Kidney tubule cell (primary cell): ENCODE data around the gene TNK1.
"Not testable (repeated sequence)": the region's sequence is repeated elsewhere in the genome, so short reads cannot be mapped to it uniquely, and the experiment has no call there.

Experiments used
- DNase-seq: peaks from one replicate; pipeline ENCODE4 v3.0.0-alpha.2; 2018; ENCODE audit warnings: low spot score

Gene TNK1

DNA sequence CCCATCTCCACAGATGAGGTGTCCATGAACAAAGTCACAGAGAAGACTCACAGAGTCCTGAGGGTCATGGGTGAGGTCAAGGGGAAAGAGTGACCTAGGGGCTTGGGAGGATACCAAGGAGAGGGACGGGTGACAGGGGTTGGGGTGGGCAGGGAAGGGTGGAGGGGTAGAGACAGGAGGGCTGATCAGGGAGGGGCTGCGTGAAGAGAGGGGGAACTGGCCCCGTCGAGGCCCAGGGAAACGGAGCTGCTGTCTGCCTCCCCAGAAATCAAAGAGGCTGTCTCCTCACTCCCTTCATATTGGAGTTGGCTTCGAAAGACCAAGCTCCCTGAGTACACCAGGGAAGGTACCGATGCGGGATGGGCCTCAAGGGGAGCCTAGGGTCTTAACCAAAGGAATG lies 25.3 kb upstream of the TNK1 start:
- no peak for DNase-seq

DNA sequence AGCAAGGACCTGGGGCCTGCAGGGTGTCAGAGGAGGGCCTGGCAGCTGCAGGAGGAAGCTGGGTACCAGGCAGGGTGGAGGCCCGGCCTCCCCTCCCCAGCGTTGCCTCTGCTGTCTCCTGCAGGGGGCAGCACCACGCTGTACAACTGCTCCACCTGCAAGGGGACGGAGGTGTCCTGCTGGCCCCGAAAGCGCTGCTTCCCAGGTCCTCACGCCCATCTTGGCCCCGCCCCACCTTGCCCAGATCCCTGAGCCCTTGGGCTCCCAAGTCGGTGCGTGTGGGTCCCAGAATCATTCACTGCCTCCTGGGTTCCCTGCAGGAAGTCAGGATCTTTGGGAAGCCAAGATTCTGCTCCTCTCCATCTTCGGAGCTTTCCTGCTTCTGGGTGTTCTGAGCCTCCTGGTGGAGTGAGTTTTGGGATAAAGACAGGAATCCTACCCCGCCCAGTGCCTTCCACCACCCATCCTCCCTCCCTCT lies 24.8 kb upstream of the TNK1 start:
- peak; percentile 87 for DNase-seq

DNA sequence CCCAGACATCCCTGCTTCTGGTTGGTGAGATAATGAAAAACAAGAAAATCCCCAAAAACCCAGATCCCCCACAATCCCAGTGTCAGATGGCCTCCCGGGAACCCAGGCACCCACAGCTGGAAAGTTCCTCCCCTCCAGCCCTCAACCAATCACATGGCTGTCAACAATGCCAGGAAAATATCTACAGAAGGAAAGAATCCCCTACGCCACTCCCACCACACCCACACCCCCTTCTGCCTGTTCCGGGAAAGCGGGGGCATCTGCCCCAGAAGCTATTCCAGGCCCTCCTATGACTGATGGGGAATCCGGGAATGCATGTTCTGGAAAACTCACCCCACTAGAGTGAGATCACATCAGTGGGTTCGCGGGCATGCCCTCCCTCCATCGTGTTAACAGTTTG lies 24.1 kb upstream of the TNK1 start:
- no peak for DNase-seq

DNA sequence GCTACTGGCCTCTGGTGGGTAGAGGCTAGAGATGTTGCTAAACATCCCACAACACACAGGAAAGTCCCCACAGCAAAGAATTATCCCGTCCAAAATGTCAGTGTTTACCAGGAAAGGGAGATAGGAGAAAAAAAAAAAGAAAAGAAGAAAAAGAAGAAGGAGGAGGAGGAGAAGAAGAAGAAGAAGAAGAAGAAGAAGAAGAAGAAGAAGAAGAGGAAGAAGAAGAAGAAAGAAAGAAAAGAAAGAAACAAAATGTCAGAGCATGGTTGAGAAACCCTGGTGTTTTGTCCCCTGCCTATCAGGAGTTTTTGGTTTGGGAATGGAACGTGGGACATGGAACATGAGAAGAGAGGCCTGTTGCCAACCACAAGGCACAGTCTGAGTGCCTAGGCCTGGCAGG lies 23.5 kb upstream of the TNK1 start:
- no peak for DNase-seq

DNA sequence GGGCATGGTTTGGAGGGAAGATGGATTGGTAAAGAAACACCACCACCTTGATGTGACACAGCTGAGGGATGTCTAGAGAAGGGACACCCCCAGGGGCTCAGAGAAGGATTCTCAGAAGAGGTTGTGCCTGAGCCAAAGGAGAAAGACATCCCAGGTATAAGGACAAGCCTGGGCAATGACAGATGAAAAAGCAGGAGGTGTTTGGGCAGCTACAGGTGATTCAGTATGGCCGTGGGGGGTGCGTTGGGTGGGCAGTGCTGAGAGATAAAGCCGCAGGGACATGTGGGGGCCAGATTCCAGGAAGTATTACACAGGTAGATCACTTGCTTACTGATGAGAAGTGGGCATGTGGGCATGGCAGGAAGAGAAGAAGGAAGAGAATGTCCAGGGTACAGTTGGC lies 19.0 kb upstream of the TNK1 start:
- DNase-seq = no peak

DNA sequence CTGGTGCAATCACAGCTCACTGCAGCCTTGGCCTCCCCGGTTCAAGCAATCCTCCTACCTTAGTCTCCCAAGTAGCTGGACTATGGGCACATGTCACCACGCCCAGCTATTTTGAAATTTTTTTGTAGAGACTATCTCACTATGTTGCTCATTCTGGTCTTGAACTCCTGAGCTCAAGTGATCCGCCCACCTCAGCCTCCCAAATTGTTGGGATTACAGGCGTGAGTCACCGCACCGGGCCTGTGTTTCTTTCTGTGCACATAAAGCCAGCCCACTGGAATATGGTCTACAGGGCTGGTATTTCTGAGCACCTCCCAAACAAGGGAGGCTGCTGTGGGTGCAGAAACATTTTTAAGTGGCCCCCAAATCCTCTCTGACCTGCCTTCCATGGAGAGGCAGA lies 17.6 kb upstream of the TNK1 start:
- DNase-seq = no peak

DNA sequence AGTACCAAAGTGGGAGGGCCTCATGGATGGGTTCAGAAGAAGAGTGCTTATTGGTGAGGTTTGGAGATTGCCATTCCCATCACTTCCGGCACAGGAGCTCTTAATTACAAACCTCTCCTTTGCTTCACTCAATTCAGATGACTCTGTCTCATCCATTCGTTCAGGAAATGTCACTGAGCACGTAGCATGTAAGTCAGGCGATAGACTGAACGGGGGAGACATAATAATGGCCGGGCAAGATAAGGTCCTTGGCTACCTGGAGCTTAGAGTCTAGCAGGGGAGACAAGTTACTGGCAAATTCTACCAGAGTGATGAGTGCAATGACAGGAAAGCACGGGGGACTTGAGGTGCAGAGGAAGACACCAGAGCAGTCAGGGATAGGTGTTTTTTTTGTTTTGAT lies 14.9 kb upstream of the TNK1 start:
- not testable (repeated sequence) for DNase-seq

DNA sequence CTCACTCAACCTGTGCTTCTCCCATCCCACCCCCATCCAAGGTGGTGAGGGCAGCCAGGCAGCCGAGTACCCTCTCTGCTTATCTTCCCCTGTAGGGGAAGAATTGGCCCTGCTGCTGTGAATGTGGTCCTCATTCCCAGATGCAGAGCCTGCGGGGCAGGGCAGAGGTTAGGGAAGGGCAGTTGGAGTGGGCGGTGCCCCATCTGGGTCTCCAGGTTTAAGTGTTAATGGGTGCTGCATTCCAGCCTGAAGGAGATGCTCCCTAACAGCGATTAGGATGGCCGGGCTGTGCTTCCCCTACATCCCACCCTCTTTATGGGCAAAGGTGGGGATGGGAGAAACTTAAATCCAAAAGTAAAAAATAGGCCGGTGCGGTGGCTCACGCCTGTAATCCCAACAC lies 13.8 kb upstream of the TNK1 start:
- DNase-seq = no peak

DNA sequence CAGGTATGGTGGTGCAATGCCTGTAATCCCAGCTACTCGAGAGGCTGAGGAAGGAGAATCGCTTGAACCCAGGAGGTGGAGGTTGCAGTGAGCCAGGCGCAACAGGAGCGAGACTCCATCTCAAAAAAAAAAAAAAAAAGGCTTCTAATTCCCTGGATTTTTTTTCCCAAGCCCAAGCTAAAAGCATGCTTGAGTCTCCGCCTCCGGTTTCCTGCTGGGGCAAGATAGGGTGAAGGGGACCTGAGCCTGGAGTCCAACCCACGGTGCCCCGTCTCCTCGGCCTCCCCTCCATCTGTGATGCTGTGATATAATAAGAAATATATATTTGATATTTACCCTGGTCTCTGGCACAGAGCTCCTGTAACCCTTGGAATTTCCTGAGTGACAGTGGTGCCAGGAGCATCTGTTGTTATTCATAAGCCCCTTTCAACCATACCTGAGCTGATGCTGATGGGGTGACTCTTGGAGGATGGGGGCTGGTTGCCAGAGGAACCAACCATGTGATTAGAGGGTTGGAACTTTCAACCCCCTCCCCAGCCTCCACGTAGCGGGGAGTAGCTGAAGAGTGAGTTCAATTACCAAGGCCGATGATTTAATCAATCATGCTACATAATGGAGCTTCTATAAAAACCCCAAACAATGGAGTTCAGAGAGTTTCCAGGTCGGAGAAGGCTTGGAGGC lies 12.8 kb upstream of the TNK1 start:
- DNase-seq = no peak

DNA sequence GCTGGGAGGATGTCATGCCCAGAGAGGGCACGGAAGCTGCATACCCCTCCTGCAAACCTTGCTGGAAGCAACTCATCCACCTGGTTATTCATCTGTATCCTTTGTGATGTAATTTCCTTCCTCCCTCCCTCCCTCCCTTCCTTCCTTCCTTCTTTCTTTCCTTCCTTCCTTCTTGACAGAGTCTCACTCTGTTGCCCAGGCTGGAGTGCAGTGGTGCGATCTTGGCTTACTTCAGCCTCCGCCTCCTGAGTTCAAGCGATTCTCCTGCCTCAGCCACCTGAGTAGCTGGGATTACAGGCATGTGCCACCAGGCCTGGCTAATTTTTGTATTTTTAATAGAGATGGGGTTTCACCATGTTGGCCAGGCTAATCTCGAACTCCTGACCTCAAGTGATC lies 12.3 kb upstream of the TNK1 start:
- DNase-seq = not testable (repeated sequence)

DNA sequence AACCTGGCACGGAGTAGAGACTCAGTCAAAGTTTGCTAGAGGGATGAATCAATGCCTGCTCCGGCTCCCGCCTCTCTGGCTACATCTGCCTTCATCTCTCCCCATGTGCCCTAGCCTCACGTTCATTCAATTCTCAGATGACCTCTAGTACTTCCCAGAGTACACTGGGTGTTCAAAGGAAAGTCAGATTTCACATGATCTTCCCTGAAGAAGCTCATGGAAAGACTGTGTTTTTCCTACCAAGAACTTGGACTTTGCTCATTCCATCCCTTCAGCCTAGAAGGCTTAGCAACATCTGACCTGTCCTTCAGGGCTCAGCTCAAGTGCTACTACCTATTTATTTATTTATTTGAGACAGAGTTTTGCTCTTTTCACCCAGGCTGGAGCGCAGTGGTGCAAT lies 11.1 kb upstream of the TNK1 start:
- DNase-seq = no peak

DNA sequence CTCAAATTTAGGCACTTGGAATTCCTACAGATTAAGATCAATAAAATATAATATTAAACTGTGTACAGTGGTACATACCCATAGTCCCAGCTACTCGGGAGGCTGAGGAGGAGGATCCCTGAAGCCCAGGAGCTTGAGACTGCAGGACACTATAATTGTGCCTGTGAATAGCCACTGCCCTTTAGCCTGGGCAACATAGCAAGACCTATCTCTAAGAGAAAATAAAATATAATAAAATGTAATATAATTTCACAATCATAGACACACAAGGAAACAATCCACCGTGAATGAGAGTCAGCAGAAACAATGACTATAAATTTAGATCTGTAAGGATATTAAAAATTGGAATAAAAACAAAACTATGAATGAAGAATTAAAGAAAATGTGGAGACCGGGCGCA lies 10.0 kb upstream of the TNK1 start:
- DNase-seq = no peak

DNA sequence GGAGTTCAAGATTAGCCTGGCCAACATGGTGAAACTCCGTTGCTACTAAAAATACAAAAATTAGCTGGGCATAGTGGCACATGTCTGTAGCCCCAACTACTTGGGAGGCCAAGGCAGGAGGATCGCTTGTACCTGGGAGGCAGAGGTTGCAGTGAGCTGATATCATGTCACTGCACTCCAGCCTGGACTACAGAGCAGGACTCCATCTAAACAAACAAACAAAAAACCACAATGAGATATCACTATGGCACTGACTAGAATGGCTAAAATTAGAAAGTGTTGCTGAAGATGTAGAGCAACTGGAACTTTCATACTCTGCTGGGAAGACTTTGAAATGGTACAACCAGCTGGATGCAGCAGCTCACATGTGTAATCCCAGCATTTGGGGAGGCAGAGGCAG lies 6.5 kb upstream of the TNK1 start:
- no peak for DNase-seq

DNA sequence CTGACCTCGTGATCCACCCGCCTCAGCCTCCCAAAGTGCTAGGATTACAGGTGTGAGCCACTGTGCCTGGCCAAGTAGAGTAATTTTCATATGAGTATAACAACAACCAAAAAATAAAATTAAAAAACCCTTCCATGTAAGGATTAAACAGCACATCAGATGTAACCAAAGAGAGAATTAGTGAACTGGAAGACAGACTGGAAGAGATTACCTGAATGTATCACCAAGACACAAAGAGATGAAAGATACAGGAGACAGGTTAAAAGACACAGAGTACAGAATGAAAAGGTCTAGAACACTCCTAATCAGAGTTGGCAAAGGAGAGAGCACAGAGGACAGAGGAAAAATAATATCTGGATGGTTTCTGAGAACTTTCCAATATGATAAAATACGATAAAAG lies 1.8 kb upstream of the TNK1 start:
- DNase-seq = no peak

DNA sequence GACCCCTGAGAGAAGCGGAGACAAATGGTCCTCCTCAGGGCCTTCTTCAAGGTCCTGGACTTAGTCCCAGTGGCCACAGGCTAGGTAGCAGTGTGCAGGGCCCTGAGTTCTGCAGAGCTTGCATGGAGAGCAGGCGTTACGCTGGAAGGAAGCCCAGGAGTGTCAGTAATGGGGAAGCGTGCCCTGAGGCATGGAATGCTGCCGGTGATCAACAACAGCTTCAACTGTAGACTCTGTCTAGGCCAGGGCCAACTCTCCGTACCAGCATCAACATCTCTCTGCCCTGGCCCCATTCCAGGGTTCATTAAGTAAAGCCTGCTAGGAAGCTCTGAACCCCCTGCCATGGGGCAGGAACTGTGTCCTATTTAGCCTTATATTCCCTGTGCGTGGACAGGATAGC lies 568 bp upstream of the TNK1 start:
- peak; percentile 29 for DNase-seq

DNA sequence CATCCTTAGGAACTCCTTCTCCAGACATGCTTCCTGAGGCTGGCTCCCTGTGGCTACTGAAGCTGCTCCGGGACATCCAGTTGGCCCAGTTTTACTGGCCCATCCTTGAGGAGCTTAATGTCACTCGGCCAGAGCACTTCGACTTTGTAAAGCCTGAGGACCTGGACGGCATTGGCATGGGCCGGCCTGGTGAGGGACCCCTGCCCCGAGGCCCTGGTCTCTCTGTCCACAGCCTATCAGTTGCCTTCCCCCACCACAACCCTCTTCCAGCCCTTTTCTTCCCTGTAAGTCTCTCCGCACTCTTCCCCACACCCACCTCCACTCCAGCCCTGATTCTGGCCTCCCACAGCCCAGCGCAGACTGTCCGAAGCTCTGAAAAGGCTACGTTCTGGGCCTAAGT lies 2.0 kb downstream of the TNK1 start:
- DNase-seq = no peak

DNA sequence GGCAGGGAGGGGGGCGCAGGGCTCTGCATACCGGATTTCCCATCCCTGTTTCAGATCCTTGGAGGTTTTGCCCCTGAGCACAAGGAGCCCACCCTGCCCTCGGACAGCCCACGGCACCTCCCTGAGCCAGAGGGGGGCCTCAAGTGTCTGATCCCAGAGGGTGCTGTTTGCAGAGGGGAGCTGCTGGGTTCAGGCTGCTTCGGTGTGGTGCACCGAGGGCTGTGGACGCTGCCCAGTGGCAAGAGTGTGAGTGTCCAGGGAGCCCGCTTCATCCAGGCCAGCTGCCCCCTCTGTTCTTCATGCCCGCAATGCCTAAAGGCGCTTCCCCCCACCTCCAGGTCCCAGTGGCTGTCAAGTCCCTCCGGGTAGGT lies 2.5 kb downstream of the TNK1 start:
- DNase-seq = no peak

DNA sequence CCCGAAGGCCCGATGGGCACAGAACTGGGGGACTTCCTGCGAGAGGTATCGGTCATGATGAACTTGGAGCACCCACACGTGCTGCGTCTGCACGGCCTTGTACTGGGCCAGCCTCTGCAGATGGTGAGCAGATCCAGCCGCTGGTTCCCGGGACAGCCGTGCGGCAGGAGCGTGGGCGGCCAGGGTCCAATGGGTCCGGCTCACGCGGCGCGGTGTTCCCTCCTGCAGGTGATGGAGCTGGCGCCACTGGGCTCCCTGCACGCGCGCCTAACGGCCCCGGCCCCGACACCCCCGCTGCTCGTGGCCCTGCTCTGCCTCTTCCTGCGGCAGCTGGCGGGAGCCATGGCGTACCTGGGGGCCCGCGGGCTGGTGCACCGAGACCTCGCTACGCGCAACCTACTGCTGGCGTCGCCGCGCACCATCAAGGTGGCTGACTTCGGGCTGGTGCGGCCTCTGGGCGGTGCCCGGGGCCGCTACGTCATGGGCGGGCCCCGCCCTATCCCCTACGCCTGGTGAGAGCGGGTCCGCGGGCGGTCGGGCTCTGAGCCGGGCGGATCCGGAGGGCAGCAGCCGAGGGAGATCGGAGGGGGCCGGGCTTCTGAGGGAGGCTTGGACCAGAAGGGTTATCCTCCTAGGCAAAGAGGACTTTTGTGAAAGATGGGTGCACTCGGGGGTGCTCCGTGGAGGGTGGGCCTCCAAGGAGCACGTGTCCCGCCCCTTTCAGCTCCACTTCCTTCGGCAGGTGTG lies 3.0 kb downstream of the TNK1 start:
- DNase-seq = no peak

DNA sequence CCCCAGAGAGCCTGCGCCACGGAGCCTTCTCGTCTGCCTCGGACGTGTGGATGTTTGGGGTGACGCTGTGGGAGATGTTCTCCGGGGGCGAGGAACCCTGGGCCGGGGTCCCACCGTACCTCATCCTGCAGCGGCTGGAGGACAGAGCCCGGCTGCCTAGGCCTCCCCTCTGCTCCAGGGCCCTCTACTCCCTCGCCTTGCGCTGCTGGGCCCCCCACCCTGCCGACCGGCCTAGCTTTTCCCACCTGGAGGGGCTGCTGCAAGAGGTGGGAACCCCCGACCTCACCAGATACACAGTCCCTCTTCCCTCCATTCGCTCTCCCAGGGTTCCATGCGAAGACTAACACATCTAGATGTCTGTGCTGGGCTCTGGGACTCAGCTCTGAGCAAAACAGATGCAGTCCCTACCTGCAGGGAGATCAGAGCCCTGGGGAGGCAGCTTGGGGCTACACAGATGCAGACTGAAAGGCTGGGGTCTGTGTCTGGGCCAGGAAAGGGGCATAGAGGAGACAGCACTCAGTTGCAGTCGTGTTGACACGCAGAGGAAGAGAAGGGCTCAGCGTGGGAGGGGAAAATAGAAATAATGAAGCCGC lies 3.7 kb downstream of the TNK1 start:
- DNase-seq = no peak

DNA sequence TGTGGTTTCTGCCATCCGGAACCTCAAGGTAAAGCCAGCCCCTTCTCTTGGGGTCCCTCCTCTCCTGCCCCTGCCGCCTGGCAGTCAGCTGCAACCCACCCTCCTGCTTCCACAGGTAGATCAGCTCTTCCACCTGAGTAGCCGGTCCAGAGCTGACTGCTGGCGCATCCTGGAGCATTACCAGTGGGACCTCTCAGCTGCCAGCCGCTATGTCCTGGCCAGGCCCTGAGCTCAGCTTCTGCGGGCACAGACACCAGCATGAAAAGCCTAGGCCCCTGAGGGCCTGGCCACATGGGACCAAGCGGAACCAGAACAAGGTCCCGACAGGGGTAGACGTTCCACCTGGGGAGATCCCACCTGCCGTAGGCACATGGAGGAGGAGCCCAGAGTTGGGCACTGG lies 8.0 kb downstream of the TNK1 start:
- no peak for DNase-seq

DNA sequence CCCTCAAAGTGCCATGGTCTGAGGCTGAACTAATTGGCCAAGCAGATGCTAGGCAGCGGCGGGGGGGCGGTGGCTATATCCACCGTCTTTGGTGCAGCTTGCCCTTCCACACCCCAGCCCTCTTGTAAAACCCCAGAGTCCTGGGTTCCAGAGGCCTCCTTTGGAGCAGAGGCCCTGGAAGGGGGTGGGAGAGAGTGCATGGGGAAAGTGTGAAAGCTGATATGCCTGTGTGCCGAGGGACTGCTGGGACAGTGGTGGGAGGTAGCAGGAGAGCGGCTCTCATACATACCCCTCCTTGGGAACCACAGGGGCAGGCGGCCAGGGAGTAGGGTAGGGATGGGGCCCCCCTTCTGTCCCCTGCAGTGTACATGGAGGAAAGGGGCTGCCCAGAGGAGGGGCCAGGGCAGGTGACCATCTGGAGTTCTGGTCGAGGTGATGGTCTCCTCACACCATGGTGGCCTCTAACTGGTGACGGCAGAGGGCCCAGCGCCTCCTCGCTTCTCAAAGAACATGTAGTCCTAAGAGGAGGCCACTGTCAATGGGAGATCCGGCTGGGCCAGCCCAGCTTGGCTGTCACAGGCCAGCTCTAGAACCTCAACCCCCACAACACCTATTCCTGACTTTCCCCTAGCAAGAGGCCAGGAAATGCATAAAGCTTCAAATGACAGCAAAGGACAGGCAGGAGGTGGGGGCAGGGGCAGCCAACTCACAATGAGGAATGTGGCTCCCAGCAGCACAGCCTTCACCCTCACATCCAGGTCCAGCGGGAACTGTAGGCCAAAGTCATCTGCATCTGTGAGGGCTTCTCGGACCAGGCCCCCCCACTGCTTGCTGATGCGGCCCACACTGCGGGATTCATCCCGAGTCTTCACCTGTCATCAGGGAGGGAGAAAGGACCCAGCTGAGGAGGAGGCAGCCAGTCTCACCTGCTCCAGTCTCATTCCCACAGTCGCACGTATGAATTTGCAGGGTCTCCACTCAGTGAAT lies 9.3 kb downstream of the TNK1 start:
- DNase-seq = no peak

DNA sequence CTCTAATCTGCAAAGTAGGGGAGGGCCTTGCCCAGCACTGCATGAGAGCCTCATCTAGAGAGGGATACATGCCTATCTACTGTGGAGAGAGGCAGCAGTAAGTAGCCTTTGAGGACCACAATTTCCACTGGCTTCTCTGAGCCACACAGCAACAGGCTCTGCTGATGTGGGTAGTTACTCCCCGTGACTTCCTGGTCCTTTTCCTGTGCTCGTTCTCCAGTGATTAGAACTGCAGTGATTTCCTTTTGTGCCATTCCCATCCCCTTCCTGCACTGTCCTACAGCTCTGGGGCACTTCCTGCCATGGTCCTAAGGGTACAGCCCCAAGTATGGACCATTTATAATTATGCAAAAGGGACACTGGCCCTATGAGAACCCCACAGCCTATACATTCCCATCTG lies 10.4 kb downstream of the TNK1 start:
- DNase-seq = no peak
